Osteocyte (in vitro differentiated cells): ENCODE results near the gene RNF145. TPM values are rescaled to one million over a fixed set of nuclear protein-coding genes. Genes with fewer than 3 reads are reported as not detected.
"Not testable (repeated sequence)": the region's sequence is repeated elsewhere in the genome, so short reads cannot be mapped to it uniquely, and the experiment has no call there.

ENCODE experiments used
- DNase-seq: peaks from one replicate; pipeline ENCODE4 v3.0.0; 2021; ENCODE audit warnings: mixed read lengths; ENCODE audit not compliant: unreplicated experiment; ENCODE audit errors: extremely low spot score
- H3K27ac Mint-ChIP-seq: one replicate; pipeline ENCODE4 v1.8.0; 2021; ENCODE audit warnings: mild to moderate bottlenecking, mixed read lengths; ENCODE audit not compliant: unreplicated experiment
- H3K27me3 Mint-ChIP-seq: one replicate; pipeline ENCODE4 v1.8.0; 2021; ENCODE audit warnings: mixed read lengths; ENCODE audit not compliant: unreplicated experiment
- H3K36me3 Mint-ChIP-seq: one replicate; pipeline ENCODE4 v1.8.0; 2021; ENCODE audit warnings: mixed read lengths; ENCODE audit not compliant: unreplicated experiment
- H3K4me1 Mint-ChIP-seq: one replicate; pipeline ENCODE4 v1.8.0; 2021; ENCODE audit warnings: mixed read lengths; ENCODE audit not compliant: unreplicated experiment
- H3K4me3 Mint-ChIP-seq: one replicate; pipeline ENCODE4 v1.8.0; 2021; ENCODE audit warnings: mild to moderate bottlenecking, moderate library complexity, mixed read lengths; ENCODE audit not compliant: unreplicated experiment
- H3K9me3 Mint-ChIP-seq: one replicate; pipeline ENCODE4 v1.8.0; 2021; ENCODE audit warnings: mixed read lengths; ENCODE audit not compliant: unreplicated experiment
- total RNA-seq: library from RNA; stranded (reverse); gene quantifications from 2 replicates; pipeline ENCODE4 v1.2.1, GENCODE V29; 2021
- TF ChIP-seq, protein P1 (sequence below): fragments of 200-600 bp; sonication (generic); IDR thresholded peaks from 2 replicates; pipeline ENCODE4 v1.5.0; 2021; ENCODE audit warnings: antibody characterized with exemption, mild to moderate bottlenecking, moderate library complexity

RNF145 gene
- total RNA-seq, 1 donor from 2014 or later, result 93.4 TPM

DNA sequence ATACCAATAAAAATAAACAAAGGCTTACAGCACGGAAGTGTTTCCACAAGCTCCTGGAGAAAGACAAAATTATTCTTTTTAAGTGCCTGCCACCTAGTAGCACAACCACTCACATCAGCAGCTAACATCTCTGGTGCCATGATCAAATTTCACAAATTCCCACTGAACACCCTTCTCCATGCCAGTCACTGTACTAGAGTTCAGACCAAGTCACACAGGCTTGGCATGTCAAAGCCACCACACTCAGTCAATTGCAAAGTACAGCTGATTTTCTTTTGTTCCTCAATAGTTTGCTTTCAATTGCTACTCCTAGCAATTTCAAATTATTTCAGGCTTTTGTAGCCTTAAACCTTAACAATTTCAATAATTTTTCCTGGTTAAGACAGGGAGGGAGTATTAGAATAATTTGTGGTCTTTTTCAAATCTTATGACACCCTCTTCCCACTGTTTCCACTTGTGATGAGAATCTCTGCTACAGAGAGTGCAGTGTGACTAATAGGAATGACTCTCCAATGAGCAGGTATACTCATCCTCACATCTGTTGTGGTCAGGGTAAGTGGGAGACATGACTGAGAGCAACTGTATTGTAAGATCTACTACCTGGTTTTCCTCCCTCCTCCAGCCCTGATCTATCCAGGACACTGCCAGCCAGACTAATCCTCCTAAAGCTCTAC is 46.2 kb downstream of the RNF145 start:
- no peak for DNase-seq
- peaks cover 8% of the 10 kb centered on the region for H3K4me1 Mint-ChIP-seq
- no peak overlapping the region for H3K4me3 Mint-ChIP-seq
- no peaks in the 10 kb centered on the region for H3K9me3 Mint-ChIP-seq
- peak overlapping the region; percentile 36 for H3K27ac Mint-ChIP-seq
- H3K27me3 Mint-ChIP-seq, result no peaks in the 10 kb centered on the region
- H3K36me3 Mint-ChIP-seq, result peaks cover 34% of the 10 kb centered on the region
- TF ChIP-seq, protein P1, sequence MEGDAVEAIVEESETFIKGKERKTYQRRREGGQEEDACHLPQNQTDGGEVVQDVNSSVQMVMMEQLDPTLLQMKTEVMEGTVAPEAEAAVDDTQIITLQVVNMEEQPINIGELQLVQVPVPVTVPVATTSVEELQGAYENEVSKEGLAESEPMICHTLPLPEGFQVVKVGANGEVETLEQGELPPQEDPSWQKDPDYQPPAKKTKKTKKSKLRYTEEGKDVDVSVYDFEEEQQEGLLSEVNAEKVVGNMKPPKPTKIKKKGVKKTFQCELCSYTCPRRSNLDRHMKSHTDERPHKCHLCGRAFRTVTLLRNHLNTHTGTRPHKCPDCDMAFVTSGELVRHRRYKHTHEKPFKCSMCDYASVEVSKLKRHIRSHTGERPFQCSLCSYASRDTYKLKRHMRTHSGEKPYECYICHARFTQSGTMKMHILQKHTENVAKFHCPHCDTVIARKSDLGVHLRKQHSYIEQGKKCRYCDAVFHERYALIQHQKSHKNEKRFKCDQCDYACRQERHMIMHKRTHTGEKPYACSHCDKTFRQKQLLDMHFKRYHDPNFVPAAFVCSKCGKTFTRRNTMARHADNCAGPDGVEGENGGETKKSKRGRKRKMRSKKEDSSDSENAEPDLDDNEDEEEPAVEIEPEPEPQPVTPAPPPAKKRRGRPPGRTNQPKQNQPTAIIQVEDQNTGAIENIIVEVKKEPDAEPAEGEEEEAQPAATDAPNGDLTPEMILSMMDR, result no peak

DNA sequence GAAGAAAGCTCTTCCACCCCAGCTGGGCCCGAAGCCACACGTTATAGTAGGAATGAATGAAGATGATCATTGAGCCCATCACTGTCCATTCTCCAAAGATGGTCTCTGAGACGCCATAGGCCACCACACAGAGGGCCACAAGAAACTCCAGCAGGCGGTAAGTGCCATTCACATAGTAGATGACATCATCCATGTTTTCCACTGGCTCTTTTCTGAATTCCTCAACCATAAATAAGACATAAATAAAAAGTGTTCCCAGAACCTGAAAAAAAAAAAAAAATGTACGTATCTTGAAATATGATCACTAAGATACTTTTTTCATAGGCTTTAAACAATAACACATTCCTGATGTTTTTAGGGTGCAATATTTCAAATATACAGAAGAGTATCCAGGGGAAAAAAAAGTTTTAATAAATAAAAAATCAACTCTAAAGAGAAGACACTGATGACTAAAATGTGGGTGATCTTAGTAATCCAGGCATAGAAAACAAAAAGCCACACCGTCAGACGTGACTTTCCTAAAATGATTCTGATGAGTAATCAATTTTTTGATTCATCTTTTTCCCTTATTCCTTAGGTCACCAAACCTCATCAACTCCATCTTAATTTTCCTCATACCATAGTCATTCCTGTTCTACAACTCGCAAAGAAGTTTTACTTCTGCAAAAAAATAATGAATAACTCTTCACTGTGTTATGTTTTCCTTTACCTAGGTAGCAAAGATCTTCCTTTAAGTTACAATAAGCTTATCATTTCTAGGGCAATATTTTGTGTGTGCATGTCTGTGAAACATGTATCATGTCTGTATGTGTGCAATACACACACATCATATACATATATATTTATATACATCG is 47.8 kb downstream of the RNF145 start:
- DNase-seq, result no peak
- Mint-ChIP-seq H3K4me1 (peaks cover 10% of the 10 kb centered on the region), H3K36me3 (peaks cover 34% of the 10 kb centered on the region), H3K27ac (no peak overlapping the region), H3K27me3 (no peaks in the 10 kb centered on the region), H3K4me3 (no peak overlapping the region), H3K9me3 (no peaks in the 10 kb centered on the region)
- TF ChIP-seq, protein P1, result no peak

DNA sequence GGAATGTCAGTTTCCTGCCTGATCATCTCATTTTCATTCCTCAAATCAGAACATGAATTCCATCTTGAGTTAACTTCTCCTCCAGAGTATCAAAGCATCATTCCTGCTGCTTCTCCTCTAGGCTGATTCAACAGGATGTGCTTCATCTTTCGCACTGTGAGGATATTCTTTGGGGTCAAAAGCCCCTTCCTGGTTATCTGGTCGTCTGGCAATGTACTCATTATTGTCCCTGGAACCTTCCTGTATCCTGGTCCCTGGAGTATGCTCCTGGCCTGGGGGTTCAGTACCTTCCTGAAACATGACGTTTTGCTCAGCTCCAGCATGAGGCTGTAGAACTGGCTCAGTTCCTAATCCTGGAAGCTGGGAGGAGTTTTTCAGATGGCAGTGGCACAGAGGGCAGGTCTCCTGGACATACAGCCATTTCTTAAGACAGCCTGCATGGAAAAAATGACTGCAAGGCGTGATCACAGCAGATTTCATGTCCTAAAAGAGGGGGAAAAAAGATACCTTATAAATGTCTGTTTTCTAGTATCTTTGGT is 50.7 kb downstream of the RNF145 start:
- H3K9me3 Mint-ChIP-seq, H3K4me1 Mint-ChIP-seq, DNase-seq, H3K27me3 Mint-ChIP-seq, H3K4me3 Mint-ChIP-seq: not testable (repeated sequence)
- Mint-ChIP-seq H3K36me3 (peaks cover 28% of the 10 kb centered on the region), H3K27ac (peak overlapping the region; percentile 45)

DNA sequence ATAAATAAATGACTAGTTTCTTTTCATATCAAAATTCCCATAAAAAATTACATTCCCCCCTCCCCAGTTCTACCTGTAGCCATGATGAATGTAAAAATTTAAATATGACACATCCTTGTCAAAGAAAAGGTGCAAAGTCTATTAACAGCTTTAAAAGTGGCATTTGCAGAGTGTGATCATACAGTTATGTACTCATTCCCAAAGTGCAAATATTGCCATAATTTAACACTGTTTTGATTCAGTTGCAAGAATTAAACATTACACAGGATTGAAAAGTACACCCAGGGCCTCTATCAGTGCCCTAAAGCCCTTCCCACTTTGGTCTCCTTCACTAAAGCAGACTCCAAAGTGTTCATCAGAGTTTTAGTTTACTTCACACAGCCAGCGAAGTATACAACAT is 51.8 kb downstream of the RNF145 start:
- no peak for DNase-seq
- Mint-ChIP-seq H3K9me3 (no peaks in the 10 kb centered on the region), H3K36me3 (peaks cover 27% of the 10 kb centered on the region), H3K4me1 (peaks cover 10% of the 10 kb centered on the region), H3K27me3 (no peaks in the 10 kb centered on the region), H3K27ac (peak overlapping the region; percentile 11), H3K4me3 (no peak overlapping the region)
- TF ChIP-seq, protein P1, result no peak

DNA sequence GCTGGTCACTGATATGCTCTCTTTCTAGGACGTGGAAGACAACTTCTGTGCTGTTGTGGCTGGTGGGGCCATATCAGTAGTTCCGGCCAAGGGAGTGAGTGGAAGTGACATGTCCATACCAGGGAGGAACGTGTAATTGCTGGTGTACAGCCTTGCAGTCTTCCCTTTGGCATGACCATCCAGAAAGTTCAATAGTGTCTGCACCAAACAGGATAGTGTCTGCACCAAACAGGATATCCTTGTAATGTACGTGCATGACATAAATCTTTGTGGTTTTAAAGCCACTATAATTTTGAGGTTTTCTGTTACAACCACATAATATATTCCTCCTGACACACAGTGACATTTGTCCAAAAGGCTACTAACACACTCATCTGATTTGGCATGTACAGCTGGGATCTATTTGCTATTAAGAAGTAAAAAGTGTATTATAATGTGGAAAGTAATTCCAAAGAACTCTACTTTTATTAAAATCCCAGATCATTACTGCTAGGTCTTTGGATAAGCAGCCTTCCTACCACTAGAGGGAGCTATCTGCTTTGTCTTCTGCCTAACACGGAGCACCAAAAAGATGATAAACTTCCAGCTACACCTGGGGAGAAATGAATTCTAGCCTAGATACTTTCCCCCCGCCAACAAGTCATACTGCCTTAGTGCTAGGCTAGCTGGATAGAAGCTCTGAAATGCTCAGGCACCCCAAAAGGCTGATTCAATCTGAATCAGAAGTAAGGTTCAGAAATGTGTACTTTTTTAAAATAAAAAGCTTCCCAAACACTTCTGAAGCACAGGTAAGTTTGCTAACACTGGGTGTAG is 52.7 kb downstream of the RNF145 start:
- no peaks in the 10 kb centered on the region for H3K27me3 Mint-ChIP-seq
- H3K4me1 Mint-ChIP-seq, result peaks cover 10% of the 10 kb centered on the region
- H3K27ac Mint-ChIP-seq, result no peak overlapping the region
- no peak for DNase-seq
- peaks cover 23% of the 10 kb centered on the region for H3K36me3 Mint-ChIP-seq
- TF ChIP-seq, protein P1, result peak; percentile 91
- H3K9me3 Mint-ChIP-seq, result no peaks in the 10 kb centered on the region
- H3K4me3 Mint-ChIP-seq, result no peak overlapping the region
